Endothelial cell of umbilical vein (primary cell): ENCODE data around the gene MFSD8.

ENCODE experiments used
- CTCF ChIP-seq, 2 donors: IDR thresholded peaks; 1 replicate in 1 of 2; 2 replicates in 1 of 2; pipeline ENCODE4 v1.5.1; 2011; ENCODE audit warnings: low read length in 2 of 2, mild to moderate bottlenecking in 2 of 2, moderate library complexity in 2 of 2, control low read depth in 1 of 2, inconsistent platforms in 1 of 2, low read depth in 1 of 2; ENCODE audit not compliant: insufficient read depth in 1 of 2; ENCODE audit errors: extremely low read depth in 1 of 2
- EZH2 ChIP-seq: IDR thresholded peaks from 2 replicates; pipeline ENCODE4 v1.6.1; 2012; ENCODE audit warnings: borderline replicate concordance, low read depth, mild to moderate bottlenecking, moderate library complexity, low read length, inconsistent platforms; ENCODE audit not compliant: severe bottlenecking
- FOS ChIP-seq: IDR thresholded peaks from 2 replicates; pipeline ENCODE4 v1.6.1; 2011; ENCODE audit warnings: mild to moderate bottlenecking, low read length, moderate library complexity, borderline replicate concordance; ENCODE audit not compliant: insufficient read depth
- JUN ChIP-seq: IDR thresholded peaks from 2 replicates; pipeline ENCODE4 v1.6.1; 2011; ENCODE audit warnings: borderline replicate concordance, low read depth; ENCODE audit not compliant: insufficient read length, insufficient read depth
- MAX ChIP-seq: IDR thresholded peaks from 2 replicates; pipeline ENCODE4 v1.6.1; 2011; ENCODE audit not compliant: insufficient read depth, insufficient read length
- MYC ChIP-seq: IDR thresholded peaks from one replicate; pipeline ENCODE4 v1.6.1; 2011; ENCODE audit warnings: mild to moderate bottlenecking, low read depth, low read length
- POLR2A ChIP-seq: IDR thresholded peaks from 2 replicates; pipeline ENCODE4 v1.6.1; 2012; ENCODE audit warnings: low read depth, mild to moderate bottlenecking, control low read depth, low read length
- POLR2AphosphoS5 ChIP-seq: IDR thresholded peaks from 2 replicates; pipeline ENCODE4 v1.6.1; 2012; ENCODE audit warnings: low read depth, mild to moderate bottlenecking, control low read depth, low read length, moderate library complexity; ENCODE audit not compliant: insufficient read depth

DNA sequence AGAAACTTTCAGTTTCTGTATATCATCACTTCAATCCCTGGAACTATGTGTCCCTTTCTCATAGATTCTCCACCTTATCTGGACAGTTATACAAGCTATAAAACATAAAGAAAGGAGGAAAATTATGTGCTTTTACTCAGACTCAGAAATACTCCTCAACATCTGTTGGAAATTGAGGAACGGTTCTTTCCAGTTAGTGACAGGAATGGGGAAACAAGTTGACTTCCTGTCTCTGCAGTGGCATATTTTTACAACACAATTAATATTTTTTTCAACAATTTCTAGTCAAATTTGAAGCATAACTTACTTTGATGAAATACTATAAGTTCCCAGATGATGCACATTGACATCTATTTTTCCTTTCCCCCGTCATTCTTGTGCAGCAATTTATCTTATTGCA is 28.2 kb upstream of the MFSD8 start:
- TF ChIP-seq CTCF (IDR thresholded peaks at IDR 0.05; ENCODE audit: extremely low read depth in 1 of 2, insufficient read depth in 1 of 2, low read depth in 1 of 2, low read length in 2 of 2) (no peak), EZH2 (no peak), POLR2A (no peak), POLR2AphosphoS5 (no peak), MYC (no peak), MAX (no peak), JUN (no peak), FOS (no peak)
